Caco-2 (cell line): ENCODE data around the gene MT1B. TPM values are rescaled to one million over a fixed set of nuclear protein-coding genes. Genes with fewer than 3 reads are reported as not detected.

Experiments
- BruUV-seq: library from RNA; stranded (reverse); fragments of 400-500 nt; replicated peaks from 2 replicates; lab custom pipeline; 2021; lab: Mats Ljungman, UMichigan
- CTCF ChIA-PET: fragments of 300-600 bp; sonication (Branson Sonifier 250); formaldehyde crosslinking; loops from one replicate; lab custom pipeline; 2022; ENCODE audit warnings: antibody characterized with exemption; lab: Charles Lee
- POLR2A ChIA-PET: fragments of 300-600 bp; sonication (Branson Sonifier 250); formaldehyde crosslinking; loops from one replicate; lab custom pipeline; 2022; ENCODE audit warnings: antibody characterized with exemption; lab: Charles Lee
- DNase-seq, 2 experiments: peaks; one replicate each; pipeline versions ENCODE4 v3.0.0 to v3.0.0-alpha.2; 2020 to 2022
- H3K27me3 ChIP-seq: replicated peaks from 2 replicates; pipeline ENCODE4 v1.6.0; 2011; ENCODE audit warnings: low read length; ENCODE audit not compliant: control insufficient read depth, insufficient read depth
- H3K36me3 ChIP-seq: 2 replicates; pipeline ENCODE4 v1.5.1; 2011; ENCODE audit warnings: low read length; ENCODE audit not compliant: control insufficient read depth, insufficient read depth
- H3K4me1 ChIP-seq: fragments of 250-450 bp; sonication (Bioruptor Pico); 2 replicates; pipeline ENCODE4 v1.5.1; 2020; ENCODE audit warnings: mild to moderate bottlenecking
- H3K4me3 ChIP-seq: 2 replicates; pipeline ENCODE4 v1.5.1; 2011; ENCODE audit warnings: low read depth, mild to moderate bottlenecking, control low read depth, low read length
- H3K9me3 ChIP-seq: fragments of 250-450 bp; sonication (Bioruptor Pico); 2 replicates; pipeline ENCODE4 v1.5.1; 2020; ENCODE audit warnings: mild to moderate bottlenecking, moderate library complexity
- H3K27ac Mint-ChIP-seq: one replicate; pipeline ENCODE4 v1.8.0; 2022; ENCODE audit warnings: mixed read lengths; ENCODE audit not compliant: unreplicated experiment
- H3K27me3 Mint-ChIP-seq: one replicate; pipeline ENCODE4 v1.8.0; 2022; ENCODE audit warnings: mixed read lengths; ENCODE audit not compliant: insufficient read depth, unreplicated experiment
- H3K36me3 Mint-ChIP-seq: one replicate; pipeline ENCODE4 v1.8.0; 2022; ENCODE audit warnings: mild to moderate bottlenecking, mixed read lengths; ENCODE audit not compliant: insufficient read depth, unreplicated experiment
- H3K4me1 Mint-ChIP-seq: one replicate; pipeline ENCODE4 v1.8.0; 2022; ENCODE audit warnings: low read depth, mixed read lengths; ENCODE audit not compliant: unreplicated experiment
- H3K4me3 Mint-ChIP-seq: one replicate; pipeline ENCODE4 v1.8.0; 2022; ENCODE audit warnings: mild to moderate bottlenecking, moderate library complexity, mixed read lengths; ENCODE audit not compliant: unreplicated experiment
- H3K9me3 Mint-ChIP-seq: one replicate; pipeline ENCODE4 v1.8.0; 2022; ENCODE audit warnings: mixed read lengths; ENCODE audit not compliant: unreplicated experiment
- intact Hi-C: fragments of 100-400 bp; cut with micrococcal nuclease; formaldehyde crosslinking; loops from one replicate; pipeline ENCODE4 v1.10.0; 2022; ENCODE audit not compliant: unreplicated experiment
- total RNA-seq: library from RNA; stranded (reverse); gene quantifications from 2 replicates; pipeline ENCODE4 v1.2.3, GENCODE V29; 2022
- TF ChIP-seq, protein P1 (sequence below), 2 experiments: fragments of 200-600 bp in 1 of 2; IDR thresholded peaks; 1 replicate in 1 of 2; 2 replicates in 1 of 2; pipeline versions ENCODE4 v1.5.1 to v1.8.0; 2011 to 2022; ENCODE audit warnings: antibody characterized with exemption in 1 of 2, control low read depth in 1 of 2, inconsistent platforms in 1 of 2, low read depth in 1 of 2, low read length in 1 of 2, mild to moderate bottlenecking in 1 of 2, moderate library complexity in 1 of 2; ENCODE audit not compliant: insufficient read depth in 1 of 2, severe bottlenecking in 1 of 2, unreplicated experiment in 1 of 2

The MT1B gene
- total RNA-seq, 1 experiment from 2014 or later, result not detected

DNA sequence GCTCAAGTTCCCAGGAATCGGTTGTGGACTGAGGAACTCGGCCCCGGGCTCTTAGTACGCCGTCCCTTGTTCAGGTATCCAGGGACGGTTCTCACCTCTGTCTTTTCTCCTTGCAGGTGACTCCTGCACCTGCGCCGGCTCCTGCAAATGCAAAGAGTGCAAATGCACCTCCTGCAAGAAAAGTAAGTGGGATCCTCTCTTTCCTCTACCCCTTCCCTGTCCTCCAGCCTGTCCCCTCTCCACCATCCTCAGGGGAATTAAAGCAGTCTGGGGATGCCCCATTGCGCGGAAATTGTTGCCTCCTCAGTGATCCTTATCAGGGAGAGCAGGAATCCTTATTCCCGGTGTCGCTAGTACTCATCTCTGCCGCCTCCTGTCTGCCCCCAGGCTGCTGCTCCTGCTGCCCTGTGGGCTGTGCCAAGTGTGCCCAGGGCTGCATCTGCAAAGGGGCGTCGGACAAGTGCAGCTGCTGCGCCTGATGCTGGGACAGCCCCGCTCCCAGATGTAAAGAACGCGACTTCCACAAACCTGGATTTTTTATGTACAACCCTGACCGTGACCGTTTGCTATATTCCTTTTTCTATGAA lies 42.7 kb upstream of the MT1B start:
- BruUV-seq, result no TSS peak
- no peaks in the 10 kb centered on the region for H3K9me3 ChIP-seq
- peaks cover 3% of the 10 kb centered on the region for H3K27me3 Mint-ChIP-seq
- H3K4me3 ChIP-seq, result peak overlapping the region; percentile 39
- no peaks in the 10 kb centered on the region; the same call in 1 of the 2 replicates for H3K27me3 ChIP-seq
- intact Hi-C loops, result loop anchor here (5.0 kb wide), 1 partner anchor 48 kb away; the partner anchor contains the start of gene MT1F
- ChIA-PET CTCF (interaction anchor here (0.5 to 1.1 kb wide), 4 partner anchors 8 to 93 kb away, joined by 3 to 16 read pairs (median 4); no protein-coding TSS in a partner anchor), POLR2A (interaction anchor here (0.6 kb wide), 1 partner anchor 48 kb away, joined by 9 read pairs; no protein-coding TSS in a partner anchor)
- peak overlapping the region; percentile 8 for H3K27ac Mint-ChIP-seq
- no peaks in the 10 kb centered on the region for H3K36me3 ChIP-seq
- peaks cover 25% of the 10 kb centered on the region for H3K4me1 Mint-ChIP-seq
- peak overlapping the region; percentile 74 for H3K4me3 Mint-ChIP-seq
- no peaks in the 10 kb centered on the region for H3K9me3 Mint-ChIP-seq
- H3K36me3 Mint-ChIP-seq, result no peaks in the 10 kb centered on the region
- H3K4me1 ChIP-seq, result peaks cover 11% of the 10 kb centered on the region; the same call in 1 of the 2 replicates
- peak in 1 of 2 experiments; percentile 25 for DNase-seq
- TF ChIP-seq, protein P1, sequence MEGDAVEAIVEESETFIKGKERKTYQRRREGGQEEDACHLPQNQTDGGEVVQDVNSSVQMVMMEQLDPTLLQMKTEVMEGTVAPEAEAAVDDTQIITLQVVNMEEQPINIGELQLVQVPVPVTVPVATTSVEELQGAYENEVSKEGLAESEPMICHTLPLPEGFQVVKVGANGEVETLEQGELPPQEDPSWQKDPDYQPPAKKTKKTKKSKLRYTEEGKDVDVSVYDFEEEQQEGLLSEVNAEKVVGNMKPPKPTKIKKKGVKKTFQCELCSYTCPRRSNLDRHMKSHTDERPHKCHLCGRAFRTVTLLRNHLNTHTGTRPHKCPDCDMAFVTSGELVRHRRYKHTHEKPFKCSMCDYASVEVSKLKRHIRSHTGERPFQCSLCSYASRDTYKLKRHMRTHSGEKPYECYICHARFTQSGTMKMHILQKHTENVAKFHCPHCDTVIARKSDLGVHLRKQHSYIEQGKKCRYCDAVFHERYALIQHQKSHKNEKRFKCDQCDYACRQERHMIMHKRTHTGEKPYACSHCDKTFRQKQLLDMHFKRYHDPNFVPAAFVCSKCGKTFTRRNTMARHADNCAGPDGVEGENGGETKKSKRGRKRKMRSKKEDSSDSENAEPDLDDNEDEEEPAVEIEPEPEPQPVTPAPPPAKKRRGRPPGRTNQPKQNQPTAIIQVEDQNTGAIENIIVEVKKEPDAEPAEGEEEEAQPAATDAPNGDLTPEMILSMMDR (IDR thresholded peaks at IDR 0.05; ENCODE audit: insufficient read depth in 1 of 2, low read depth in 1 of 2, low read length in 1 of 2, severe bottlenecking in 1 of 2, unreplicated experiment in 1 of 2), result no peak

DNA sequence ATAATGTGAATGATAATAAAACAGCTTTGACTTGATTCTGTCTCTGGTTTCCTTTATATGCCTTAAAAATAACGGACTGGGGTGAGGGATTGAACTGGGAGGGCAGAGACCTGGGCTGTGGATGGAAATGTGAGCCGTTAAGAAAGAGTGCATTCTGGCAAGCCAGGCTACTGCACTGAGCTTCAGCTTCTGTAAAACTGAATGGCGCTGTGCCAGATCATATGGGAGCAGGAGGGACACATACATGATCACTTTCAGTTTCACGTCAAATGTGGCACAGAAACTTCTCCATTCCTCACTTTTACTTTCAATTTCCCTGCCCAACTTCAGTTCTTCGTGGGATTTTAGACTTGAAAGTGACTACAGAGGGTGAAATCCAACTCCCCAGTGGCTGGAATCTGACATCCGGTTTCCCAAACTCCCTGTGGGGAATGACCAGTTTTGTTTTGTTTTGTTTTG lies 42.2 kb upstream of the MT1B start:
- H3K4me3 Mint-ChIP-seq, result peak overlapping the region; percentile 74
- peaks cover 25% of the 10 kb centered on the region for H3K4me1 Mint-ChIP-seq
- Histone ChIP-seq H3K9me3 (no peaks in the 10 kb centered on the region), H3K27me3 (no peaks in the 10 kb centered on the region; the same call in 1 of the 2 replicates), H3K36me3 (no peaks in the 10 kb centered on the region), H3K4me3 (peak overlapping the region; percentile 39), H3K4me1 (peaks cover 11% of the 10 kb centered on the region; the same call in 1 of the 2 replicates)
- peak in 1 of 2 experiments; percentile 14 for DNase-seq
- intact Hi-C loops, result loop anchor here (5.0 kb wide), 1 partner anchor 48 kb away; the partner anchor contains the start of gene MT1F
- TF ChIP-seq, protein P1 (IDR thresholded peaks at IDR 0.05; ENCODE audit: insufficient read depth in 1 of 2, low read depth in 1 of 2, low read length in 1 of 2, severe bottlenecking in 1 of 2, unreplicated experiment in 1 of 2), result no peak
- BruUV-seq, result no TSS peak
- H3K9me3 Mint-ChIP-seq, result no peaks in the 10 kb centered on the region
- POLR2A ChIA-PET, result no interaction called here
- H3K36me3 Mint-ChIP-seq, result no peaks in the 10 kb centered on the region
- CTCF ChIA-PET, result no interaction called here
- peak overlapping the region; percentile 8 for H3K27ac Mint-ChIP-seq
- H3K27me3 Mint-ChIP-seq, result peaks cover 3% of the 10 kb centered on the region

DNA sequence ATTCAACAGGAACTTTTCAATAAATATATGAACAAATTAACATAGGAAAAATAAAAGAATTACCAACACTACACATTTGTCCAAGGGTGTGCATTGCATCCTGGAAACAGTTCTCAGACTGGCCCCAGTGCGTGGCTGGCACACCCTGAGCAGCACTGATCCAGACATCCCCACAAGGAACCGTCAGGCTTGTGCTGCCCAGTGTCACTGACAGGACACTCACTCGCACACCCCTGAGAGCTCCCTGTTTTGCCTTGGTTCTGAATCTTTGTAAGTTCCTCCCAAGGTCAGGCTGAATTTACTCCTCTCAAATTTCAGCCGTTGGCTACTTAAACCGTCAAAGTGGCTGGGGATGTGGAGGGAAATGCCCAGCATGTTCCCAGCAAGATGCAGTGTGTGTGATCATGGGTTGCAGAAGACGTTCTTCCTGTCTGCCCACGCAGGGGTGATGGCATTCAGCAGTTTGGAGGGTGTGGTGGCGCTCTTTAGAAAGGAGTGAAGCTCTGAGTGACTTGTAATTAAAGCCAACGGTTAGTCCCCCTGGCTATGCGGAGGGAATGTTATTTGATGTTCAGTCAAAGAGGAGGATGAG lies 41.6 kb upstream of the MT1B start:
- peaks cover 25% of the 10 kb centered on the region for H3K4me1 Mint-ChIP-seq
- no peaks in the 10 kb centered on the region for H3K9me3 Mint-ChIP-seq
- Histone ChIP-seq H3K4me1 (peaks cover 11% of the 10 kb centered on the region; the same call in 1 of the 2 replicates), H3K36me3 (no peaks in the 10 kb centered on the region), H3K9me3 (no peaks in the 10 kb centered on the region), H3K4me3 (no peak overlapping the region), H3K27me3 (no peaks in the 10 kb centered on the region; the same call in 1 of the 2 replicates)
- no peak for DNase-seq
- no TSS peak for BruUV-seq
- TF ChIP-seq, protein P1 (IDR thresholded peaks at IDR 0.05; ENCODE audit: insufficient read depth in 1 of 2, low read depth in 1 of 2, low read length in 1 of 2, severe bottlenecking in 1 of 2, unreplicated experiment in 1 of 2), result no peak
- no peaks in the 10 kb centered on the region for H3K36me3 Mint-ChIP-seq
- POLR2A ChIA-PET, result no interaction called here
- H3K4me3 Mint-ChIP-seq, result peak overlapping the region; percentile 74
- no peak overlapping the region for H3K27ac Mint-ChIP-seq
- intact Hi-C loops, result no loop called here
- CTCF ChIA-PET, result no interaction called here
- peaks cover 3% of the 10 kb centered on the region for H3K27me3 Mint-ChIP-seq
